ENCODE measurements around the gene SLC39A10.

DNA sequence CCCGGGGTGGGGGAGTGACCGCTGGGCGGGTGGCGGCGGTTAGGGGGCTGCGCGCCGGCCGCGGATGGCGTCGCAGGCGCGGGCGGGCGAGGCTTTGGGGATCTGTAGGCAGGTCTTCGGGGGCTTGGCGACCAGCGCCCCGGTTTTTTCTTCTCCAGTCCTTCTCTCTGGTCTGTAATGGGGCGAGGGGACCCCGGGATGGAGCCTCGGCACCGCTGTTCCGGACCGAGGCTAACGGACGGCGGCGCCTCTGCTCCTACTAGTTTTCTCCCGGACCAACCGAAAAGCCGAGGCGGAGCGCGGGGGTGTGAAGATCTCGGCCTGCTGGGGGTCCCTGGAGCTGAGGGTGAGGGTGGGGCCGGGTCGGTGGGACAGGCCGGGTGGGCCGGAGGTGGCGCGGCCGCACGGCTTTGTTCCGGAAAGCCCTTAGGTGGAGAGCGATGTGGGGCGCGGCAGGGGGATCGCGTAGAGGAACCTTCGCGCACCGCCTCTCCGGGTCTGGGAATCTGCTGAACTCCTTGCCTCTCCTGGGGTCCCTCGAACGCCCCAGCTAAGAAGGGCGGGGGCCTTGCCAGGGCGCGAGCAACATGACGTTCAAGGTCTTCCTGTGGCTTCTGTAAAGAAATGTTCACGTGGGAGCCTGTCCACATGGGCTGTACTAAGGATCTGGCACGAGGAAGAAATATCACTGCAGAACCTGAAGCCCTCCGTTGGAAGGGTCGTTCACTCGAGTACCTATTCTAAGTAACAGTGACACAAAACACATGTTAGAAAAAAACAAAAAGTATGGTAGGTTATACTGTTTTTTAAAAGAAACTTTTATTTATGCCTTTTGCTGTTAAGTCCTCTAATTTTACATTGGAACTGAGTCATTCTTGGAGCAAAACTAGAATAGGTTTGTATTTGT is 861 bp downstream of the SLC39A10 start:
- TF ChIP-seq POLR2A (IDR thresholded peaks at IDR 0.05; ENCODE audit: low read depth, low read length) (no peak), PAX5 (IDR thresholded peaks at IDR 0.05; ENCODE audit: insufficient read depth, low read length, severe bottlenecking) (no peak), POLR2AphosphoS5 (IDR thresholded peaks at IDR 0.05; ENCODE audit: low read depth, low read length) (no peak), SPI1 (IDR thresholded peaks at IDR 0.05; ENCODE audit: low read depth, low read length) (no peak), TAF1 (IDR thresholded peaks at IDR 0.05; ENCODE audit: low read depth, low read length) (no peak), POU2F2 (IDR thresholded peaks at IDR 0.05; ENCODE audit: low read depth, low read length) (no peak)
